K562 (cell line): Measurements from ENCODE around the gene LY6G6F. TPM values are rescaled to one million over a fixed set of nuclear protein-coding genes. Genes with fewer than 3 reads are reported as not detected.

Source experiments
- CEBPG ChIP-seq, 3 experiments: fragments of 200-800 bp in 1 of 3; sonication (Bioruptor generic) in 1 of 3; sonication (generic) in 1 of 3; formaldehyde crosslinking in 1 of 3; IDR thresholded peaks in 2 of 3; conservative IDR thresholded peaks in 1 of 3; 2 replicates each; pipeline versions ENCODE4 v1.6.1 to v1.8.0; 2016 to 2022; ENCODE audit warnings: missing compliant biosample characterization in 2 of 3, missing genetic modification characterization in 2 of 3, mild to moderate bottlenecking in 1 of 3, missing genetic modification reagents in 1 of 3
- COPS2 ChIP-seq: fragments of 450-650 bp; conservative IDR thresholded peaks from 2 replicates; pipeline ENCODE4 v1.6.1; 2016; ENCODE audit warnings: mild to moderate bottlenecking, moderate library complexity
- E2F6 ChIP-seq, 2 experiments: IDR thresholded peaks; 2 replicates each; pipeline ENCODE4 v1.6.1; 2011; ENCODE audit warnings: borderline replicate concordance in 1 of 2, control low read depth in 1 of 2, low read depth in 1 of 2, low read length in 1 of 2, mild to moderate bottlenecking in 1 of 2, mixed read lengths in 1 of 2, moderate library complexity in 1 of 2; ENCODE audit not compliant: insufficient read depth in 1 of 2, insufficient read length in 1 of 2, poor library complexity in 1 of 2, severe bottlenecking in 1 of 2; ENCODE audit errors: extremely low read depth in 1 of 2
- ELF2 ChIP-seq: fragments of 250-450 bp; sonication (Bioruptor Pico); IDR thresholded peaks from 2 replicates; pipeline ENCODE4 v1.5.0; 2021; ENCODE audit warnings: mild to moderate bottlenecking
- HNRNPLL ChIP-seq: fragments of 200-400 bp; formaldehyde crosslinking; IDR thresholded peaks from 2 replicates; pipeline ENCODE4 v1.6.1; 2017; ENCODE audit warnings: low read length, low read depth, mild to moderate bottlenecking; ENCODE audit not compliant: poor library complexity, severe bottlenecking
- MAFF ChIP-seq: IDR thresholded peaks from 2 replicates; pipeline ENCODE4 v1.6.1; 2012; ENCODE audit warnings: low read length, improper control_type of control experiment
- MAFG ChIP-seq: fragments of 450-650 bp; conservative IDR thresholded peaks from 2 replicates; pipeline ENCODE4 v1.6.1; 2016; ENCODE audit warnings: missing genetic modification characterization, missing compliant biosample characterization
- POLR2AphosphoS5 ChIP-seq: IDR thresholded peaks from 2 replicates; pipeline ENCODE4 v1.6.1; 2011; ENCODE audit warnings: mild to moderate bottlenecking, low read depth, low read length, moderate library complexity; ENCODE audit not compliant: control insufficient read depth, insufficient read depth
- SNAPC5 ChIP-seq: fragments of 250-450 bp; sonication (Bioruptor Pico); IDR thresholded peaks from 2 replicates; pipeline ENCODE4 v1.8.0; 2021; ENCODE audit warnings: moderate library complexity, mild to moderate bottlenecking, inconsistent platforms
- TRIM25 ChIP-seq: fragments of 450-650 bp; IDR thresholded peaks from 2 replicates; pipeline ENCODE4 v1.7.0; 2016; ENCODE audit warnings: borderline replicate concordance
- ZNF280A ChIP-seq: fragments of 450-650 bp; IDR thresholded peaks from 2 replicates; pipeline ENCODE4 v1.6.1; 2018; ENCODE audit warnings: mild to moderate bottlenecking, low read depth; ENCODE audit not compliant: partially characterized antibody
- polyA plus RNA-seq, 8 experiments: library from polyadenylated mRNA; depleted of rRNA in 4 of 8; stranded (reverse) in 5 of 8; unstranded in 3 of 8; fragments of >200 nt; fragmentation: Nextera tagmentation in 2 of 8; fragmentation: Illumina TruSeq in 1 of 8; extraction: Ambion mirVana in 2 of 8; extraction: Trizol in 1 of 8; gene quantifications; 2 replicates each; pipeline versions ENCODE4 v1.2.1 to v1.2.3, GENCODE V29; 2011 to 2014; ENCODE audit warnings: inconsistent platforms in 1 of 8, missing spikeins in 1 of 8
- total RNA-seq, 7 experiments: library from RNA; depleted of rRNA in 6 of 7; stranded (reverse); fragments of >200 nt in 6 of 7; fragmentation: Illumina TruSeq in 2 of 7; extraction: Trizol in 2 of 7; gene quantifications; 2 replicates each; pipeline versions ENCODE4 v1.2.1 to v1.2.3, GENCODE V29; 2011 to 2021; ENCODE audit warnings: low replicate concordance in 1 of 7

Gene LY6G6F
- total and polyA plus RNA-seq, 9 of the 15 experiments (the other 6 are each of a cell fraction or from before 2014, with no cell fraction given), result 0.14 to 0.50 (median 0.28) TPM; not detected in 2

- TF ChIP-seq HNRNPLL (peak; percentile 12), COPS2 (no peak), ZNF280A (peak; percentile 38), E2F6 (IDR thresholded peaks at IDR 0.05; ENCODE audit: borderline replicate concordance in 1 of 2, extremely low read depth in 1 of 2, insufficient read depth in 1 of 2, insufficient read length in 1 of 2, low read depth in 1 of 2, low read length in 1 of 2, poor library complexity in 1 of 2, severe bottlenecking in 1 of 2) (peak in 1 of 2 experiments; percentile 8), TRIM25 (peak; percentile 56; the same call in 1 of the 2 replicates), MAFG (tag) (peak; percentile 86), SNAPC5 (no peak), ELF2 (0 out of 2 replicates have a peak, but pooled peaks have one; percentile 41), CEBPG (CRISPR knock-in tag; IDR thresholded peaks at IDR 0.05) (no peak), CEBPG (tag; conservative IDR thresholded peaks at IDR 0.05 in 1 of 2, IDR thresholded peaks at IDR 0.05 in 1 of 2) (no peak), POLR2AphosphoS5 (no peak), MAFF (peak; percentile 63)
Measured at GRCh38 chr6:31734247-31734820, 27.7 kb downstream of the LY6G6F start (continued).
